Measurements from ENCODE around the gene EFL1.

EFL1 gene

GRCh38 chr15:82100111-82100929 is 162.2 kb downstream of the EFL1 start:
- in situ Hi-C loops (cut with HindIII; ENCODE audit: low pct_ligation_motif_present, low sequenced_read_pairs): no loop called here
- no peak for DNase-seq
- H3K27me3 ChIP-seq (replicated peaks): no peaks in the 10 kb centered on the region
- no peak for TF ChIP-seq CTCF (IDR thresholded peaks at IDR 0.05; ENCODE audit: low read depth, low read length, missing control alignments)
- H3K27ac ChIP-seq: no peak overlapping the region
- peaks cover 6% of the 10 kb centered on the region for H3K36me3 ChIP-seq (replicated peaks)
- H3K4me3 ChIP-seq (ENCODE audit: low read depth, low read length): no peak overlapping the region

GRCh38 chr15:82098674-82099073 is 163.9 kb downstream of the EFL1 start:
- in situ Hi-C loops (cut with HindIII; ENCODE audit: low pct_ligation_motif_present, low sequenced_read_pairs): no loop called here
- no peak for TF ChIP-seq CTCF (IDR thresholded peaks at IDR 0.05; ENCODE audit: low read depth, low read length, missing control alignments)
- Histone ChIP-seq H3K36me3 (replicated peaks) (peaks cover 6% of the 10 kb centered on the region), H3K27me3 (replicated peaks) (no peaks in the 10 kb centered on the region), H3K27ac (no peak overlapping the region), H3K4me3 (ENCODE audit: low read depth, low read length) (no peak overlapping the region)
- DNase-seq: no peak

- DNase-seq: no peak
- peaks cover 6% of the 10 kb centered on the region for H3K36me3 ChIP-seq (replicated peaks)
- no peak overlapping the region for H3K4me3 ChIP-seq (ENCODE audit: low read depth, low read length)
- no peak for TF ChIP-seq CTCF (IDR thresholded peaks at IDR 0.05; ENCODE audit: low read depth, low read length, missing control alignments)
- no peaks in the 10 kb centered on the region for H3K27me3 ChIP-seq (replicated peaks)
- in situ Hi-C loops (cut with HindIII; ENCODE audit: low pct_ligation_motif_present, low sequenced_read_pairs): no loop called here
- H3K27ac ChIP-seq: no peak overlapping the region
Observed at GRCh38 chr15:82095803-82096202, 166.7 kb downstream of the EFL1 start.

- in situ Hi-C loops (cut with HindIII; ENCODE audit: low pct_ligation_motif_present, low sequenced_read_pairs): no loop called here
- H3K27me3 ChIP-seq (replicated peaks): no peaks in the 10 kb centered on the region
- peak; percentile 99 for DNase-seq
- peak overlapping the region; percentile 86 for H3K27ac ChIP-seq
- no peak for TF ChIP-seq CTCF (IDR thresholded peaks at IDR 0.05; ENCODE audit: low read depth, low read length, missing control alignments)
- H3K36me3 ChIP-seq (replicated peaks): peaks cover 2% of the 10 kb centered on the region
- H3K4me3 ChIP-seq (ENCODE audit: low read depth, low read length): peak overlapping the region; percentile 58
Observed at GRCh38 chr15:82093774-82094211, 168.7 kb downstream of the EFL1 start.

- Histone ChIP-seq H3K27ac (peak overlapping the region; percentile 86), H3K4me3 (ENCODE audit: low read depth, low read length) (no peak overlapping the region), H3K36me3 (replicated peaks) (peaks cover 2% of the 10 kb centered on the region), H3K27me3 (replicated peaks) (no peaks in the 10 kb centered on the region)
- no peak for DNase-seq
- no peak for TF ChIP-seq CTCF (IDR thresholded peaks at IDR 0.05; ENCODE audit: low read depth, low read length, missing control alignments)
- in situ Hi-C loops (cut with HindIII; ENCODE audit: low pct_ligation_motif_present, low sequenced_read_pairs): no loop called here
Observed at GRCh38 chr15:82093325-82093724, 169.2 kb downstream of the EFL1 start.

Data from brain microvascular endothelial cell (primary cell).